ENCODE data around the gene SLX9. TPM values are rescaled to one million over a fixed set of nuclear protein-coding genes. Genes with fewer than 3 reads are reported as not detected.

SLX9 gene
- total RNA-seq, 1 donor from 2014 or later = 83.4 TPM

DNA sequence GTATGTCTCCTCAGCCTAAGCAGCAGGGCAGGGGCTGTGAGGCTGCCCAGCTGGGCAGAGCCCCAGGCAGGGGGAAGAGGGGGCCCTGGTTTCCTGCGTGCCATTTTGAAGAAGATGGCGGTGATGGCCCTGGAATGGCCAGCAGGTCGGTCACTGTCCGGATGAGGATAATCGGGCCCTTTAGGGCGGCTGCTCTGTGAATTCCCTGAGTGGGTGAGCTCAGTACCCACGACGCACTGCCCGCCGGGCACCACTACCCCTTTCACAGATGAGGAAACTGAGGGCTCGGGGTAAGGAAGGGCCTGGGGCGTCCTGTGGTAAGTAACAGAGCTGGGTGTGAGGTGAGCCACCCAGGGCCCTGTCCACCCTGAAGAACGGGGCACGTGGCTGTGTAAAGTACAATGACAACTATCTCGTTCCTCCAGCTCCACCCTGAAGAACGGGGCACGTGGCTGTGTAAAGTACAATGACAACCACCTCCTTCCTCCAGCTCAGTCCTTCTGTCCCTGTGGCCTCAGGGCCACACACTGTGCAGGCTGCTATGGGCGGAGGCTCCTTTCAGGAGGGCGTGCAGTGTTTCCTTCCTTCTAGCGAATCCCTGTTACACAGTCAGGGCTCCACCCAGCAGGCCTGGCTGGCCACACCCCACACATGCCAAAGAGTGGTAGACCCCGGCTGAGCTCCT is 42.4 kb upstream of the SLX9 start:
- intact Hi-C loops (cut with micrococcal nuclease) = no loop called here
- Mint-ChIP-seq H3K4me3 (no peak overlapping the region), H3K4me1 (ENCODE audit: low read depth) (peaks cover 7% of the 10 kb centered on the region), H3K9me3 (no peaks in the 10 kb centered on the region), H3K36me3 (ENCODE audit: low read depth) (peaks cover 37% of the 10 kb centered on the region), H3K27ac (no peak overlapping the region), H3K27me3 (ENCODE audit: insufficient read depth) (no peaks in the 10 kb centered on the region)
- no peak for DNase-seq (ENCODE audit: low spot score)

DNA sequence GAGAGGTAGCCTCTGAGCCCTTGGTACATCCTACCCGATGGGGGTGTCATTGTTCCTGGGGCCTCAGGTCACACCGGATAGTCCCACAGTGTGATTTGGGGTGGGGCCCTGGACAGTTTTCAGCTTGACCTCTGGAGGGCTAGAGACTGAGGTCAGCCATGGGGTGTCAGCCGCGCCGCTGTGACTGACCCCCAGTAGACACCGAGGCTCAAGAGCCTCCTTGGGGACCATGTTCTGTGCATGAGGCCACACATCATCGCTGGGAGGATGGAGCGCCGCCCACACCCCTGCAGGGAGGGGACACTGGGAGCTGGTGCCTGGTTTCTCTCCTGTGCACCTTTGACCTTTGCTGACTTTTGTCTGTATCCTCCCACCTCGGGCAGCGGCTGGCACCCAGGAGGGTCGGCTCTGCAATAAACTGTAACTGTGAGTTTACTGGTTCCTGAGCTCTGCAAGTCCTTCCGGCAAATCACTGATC is 41.8 kb upstream of the SLX9 start:
- intact Hi-C loops (cut with micrococcal nuclease) = no loop called here
- Mint-ChIP-seq H3K36me3 (ENCODE audit: low read depth) (peaks cover 42% of the 10 kb centered on the region), H3K4me1 (ENCODE audit: low read depth) (peaks cover 7% of the 10 kb centered on the region), H3K9me3 (no peaks in the 10 kb centered on the region), H3K27me3 (ENCODE audit: insufficient read depth) (no peaks in the 10 kb centered on the region), H3K4me3 (no peak overlapping the region), H3K27ac (no peak overlapping the region)
- no peak for DNase-seq (ENCODE audit: low spot score)

DNA sequence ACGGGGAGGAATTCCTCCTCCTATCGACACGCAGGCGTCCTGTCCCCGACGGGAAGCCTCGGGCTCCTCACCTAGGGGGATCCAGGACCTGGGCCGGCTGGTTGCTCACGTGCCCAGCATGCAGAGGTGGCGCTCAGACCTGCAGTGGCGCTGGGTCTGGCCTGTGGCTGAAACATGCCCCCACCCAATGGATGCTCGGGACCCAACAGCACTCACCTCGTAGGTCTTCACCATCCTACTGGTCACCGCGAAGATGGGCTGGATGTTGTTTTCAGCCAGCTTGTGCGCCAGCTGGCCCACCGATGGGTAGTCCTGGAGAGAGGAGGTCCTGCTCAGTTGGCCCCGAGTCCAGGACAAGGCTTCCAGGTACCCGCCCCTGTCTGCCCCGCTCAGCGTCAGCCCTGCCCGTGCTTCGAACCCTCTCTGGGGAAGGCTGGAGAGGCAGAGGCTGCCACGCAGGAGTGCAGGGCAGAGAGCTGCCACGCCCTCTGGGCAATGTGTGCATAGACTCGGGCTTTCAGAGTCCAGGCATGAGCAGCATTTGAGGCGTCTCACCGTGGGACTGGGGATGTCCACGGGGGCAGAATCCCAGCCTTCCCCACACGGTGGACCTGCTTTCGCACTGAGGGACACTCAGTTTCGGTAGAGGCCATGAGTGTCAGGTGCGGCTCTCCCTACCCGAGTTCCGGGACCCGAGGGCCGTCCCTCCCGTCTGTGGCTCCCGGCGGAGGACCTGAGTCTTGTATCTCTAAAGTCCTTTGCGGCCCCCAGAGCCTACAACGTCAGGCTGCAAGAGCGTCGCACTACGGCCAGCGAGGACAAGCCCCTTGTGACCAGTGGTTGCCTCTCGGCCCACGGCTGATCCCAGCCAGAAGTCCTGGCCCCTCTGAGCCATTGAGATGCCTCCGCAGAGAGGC is 40.7 kb upstream of the SLX9 start:
- no peaks in the 10 kb centered on the region for H3K9me3 Mint-ChIP-seq
- H3K36me3 Mint-ChIP-seq (ENCODE audit: low read depth) = peaks cover 46% of the 10 kb centered on the region
- no peak for DNase-seq (ENCODE audit: low spot score)
- H3K4me1 Mint-ChIP-seq (ENCODE audit: low read depth) = no peaks in the 10 kb centered on the region
- H3K27ac Mint-ChIP-seq = no peak overlapping the region
- H3K27me3 Mint-ChIP-seq (ENCODE audit: insufficient read depth) = no peaks in the 10 kb centered on the region
- intact Hi-C loops (cut with micrococcal nuclease) = no loop called here
- no peak overlapping the region for H3K4me3 Mint-ChIP-seq

DNA sequence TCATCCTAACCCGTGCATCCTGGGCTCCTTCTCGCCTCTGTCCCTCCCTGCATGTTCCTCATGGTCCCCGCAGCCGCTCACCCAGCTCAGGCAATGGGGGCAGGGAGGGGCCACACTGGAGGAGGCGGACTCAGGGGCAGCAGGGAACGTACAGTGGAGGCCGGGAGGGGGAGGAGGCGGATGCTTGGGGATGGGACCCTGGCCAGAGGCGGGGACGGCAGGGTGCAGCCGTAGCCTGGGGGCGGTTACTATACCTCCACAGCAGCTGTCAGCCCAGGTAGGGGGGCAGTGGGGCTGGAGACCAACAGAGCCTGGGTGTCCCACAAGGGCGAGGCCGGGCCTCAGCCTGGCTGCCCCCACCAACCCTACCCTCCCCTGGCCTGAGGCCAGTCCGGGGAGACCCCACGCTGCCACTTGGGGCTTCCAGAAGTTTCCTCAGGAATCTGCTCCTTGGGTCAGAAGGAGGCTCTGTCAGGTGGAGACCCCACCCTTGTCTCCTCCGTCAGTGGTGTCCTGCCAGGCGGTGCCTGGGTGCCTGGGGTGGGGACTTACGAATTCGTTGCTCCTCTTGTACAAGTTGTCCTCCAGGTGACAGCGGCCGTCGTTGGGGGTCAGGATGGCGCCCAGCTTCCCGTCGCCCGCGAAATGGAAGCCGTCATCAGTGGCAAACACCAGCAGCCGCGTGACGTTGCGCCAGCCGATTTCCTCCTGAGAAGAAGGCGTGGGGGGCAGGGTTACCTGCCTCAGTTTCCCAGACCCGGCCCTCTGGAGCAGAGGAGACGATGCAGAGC is 39.9 kb upstream of the SLX9 start:
- intact Hi-C loops (cut with micrococcal nuclease) = no loop called here
- no peak for DNase-seq (ENCODE audit: low spot score)
- no peaks in the 10 kb centered on the region for H3K4me1 Mint-ChIP-seq (ENCODE audit: low read depth)
- H3K4me3 Mint-ChIP-seq = no peak overlapping the region
- no peaks in the 10 kb centered on the region for H3K27me3 Mint-ChIP-seq (ENCODE audit: insufficient read depth)
- H3K36me3 Mint-ChIP-seq (ENCODE audit: low read depth) = peaks cover 52% of the 10 kb centered on the region
- H3K27ac Mint-ChIP-seq = no peak overlapping the region
- H3K9me3 Mint-ChIP-seq = no peaks in the 10 kb centered on the region

DNA sequence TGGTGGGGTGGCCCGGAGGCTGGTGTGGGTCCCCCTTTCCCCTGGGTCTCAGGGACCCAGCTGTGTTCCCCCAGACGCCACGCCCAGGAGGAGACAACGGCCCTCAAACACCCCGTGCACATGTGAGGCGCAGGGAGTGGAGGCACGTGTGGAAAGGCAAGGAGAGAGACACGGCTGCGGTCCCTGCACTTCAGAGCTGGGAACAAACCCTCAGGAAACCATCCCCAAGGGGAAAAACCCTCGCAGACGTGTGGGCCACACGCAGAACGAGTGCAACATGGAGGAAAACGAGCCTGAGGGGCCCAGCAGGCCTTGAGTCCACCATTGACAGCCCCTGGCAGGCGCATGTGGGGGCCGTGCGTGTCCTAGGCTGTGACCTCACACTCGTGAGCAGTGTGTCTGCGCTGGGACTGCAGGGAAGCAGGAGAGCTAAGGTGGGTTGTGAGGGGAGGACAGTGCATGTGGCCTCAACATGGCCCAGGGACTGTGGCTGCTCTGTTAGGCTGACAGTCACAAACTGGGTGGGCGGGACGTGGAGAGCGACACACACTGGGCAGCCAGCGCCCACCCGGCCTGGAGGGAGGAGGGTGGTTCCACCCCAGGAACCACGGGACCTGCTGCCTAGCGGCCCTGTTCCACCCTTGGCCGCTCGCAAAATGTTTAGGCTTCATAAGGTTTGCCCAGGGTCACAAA is 39.1 kb upstream of the SLX9 start:
- Mint-ChIP-seq H3K4me1 (ENCODE audit: low read depth) (no peaks in the 10 kb centered on the region), H3K27ac (no peak overlapping the region), H3K36me3 (ENCODE audit: low read depth) (peaks cover 52% of the 10 kb centered on the region), H3K9me3 (no peaks in the 10 kb centered on the region), H3K27me3 (ENCODE audit: insufficient read depth) (no peaks in the 10 kb centered on the region), H3K4me3 (no peak overlapping the region)
- intact Hi-C loops (cut with micrococcal nuclease) = no loop called here
- DNase-seq (ENCODE audit: low spot score) = no peak

DNA sequence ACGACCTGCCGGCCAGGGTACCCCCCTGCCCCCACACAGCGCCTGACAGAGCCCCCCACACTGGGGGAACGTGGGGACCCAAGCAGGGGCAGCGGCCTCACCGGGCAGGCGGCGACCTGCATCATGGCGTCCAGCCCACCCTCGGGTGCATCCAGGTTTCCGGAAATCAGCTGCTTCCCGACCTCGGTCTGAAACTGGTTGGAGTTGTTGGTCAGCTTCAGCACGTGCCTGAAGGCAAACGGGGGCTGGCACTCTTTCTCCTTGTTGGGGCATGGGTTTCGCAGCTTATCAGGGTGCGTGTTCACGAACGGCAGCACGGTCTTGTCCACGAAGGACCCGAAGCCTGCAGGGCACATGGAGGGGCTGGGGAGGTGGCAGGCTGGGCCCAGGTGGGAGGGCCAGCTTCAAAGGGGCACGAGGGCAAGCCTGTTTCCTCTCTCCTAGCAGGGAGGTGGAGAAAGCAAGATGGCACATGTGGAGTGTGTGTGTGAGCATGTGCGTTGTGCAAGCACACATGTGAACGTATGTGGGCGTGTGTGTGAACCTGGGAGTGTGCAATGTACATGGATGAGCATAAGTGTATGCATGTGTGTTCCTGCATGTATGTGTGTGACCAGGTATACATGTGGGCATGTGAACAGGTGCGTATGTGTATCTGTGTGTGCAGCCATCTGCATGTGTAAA is 38.3 kb upstream of the SLX9 start:
- no peak overlapping the region for H3K4me3 Mint-ChIP-seq
- H3K9me3 Mint-ChIP-seq = no peaks in the 10 kb centered on the region
- H3K27me3 Mint-ChIP-seq (ENCODE audit: insufficient read depth) = no peaks in the 10 kb centered on the region
- no peak for DNase-seq (ENCODE audit: low spot score)
- intact Hi-C loops (cut with micrococcal nuclease) = no loop called here
- H3K4me1 Mint-ChIP-seq (ENCODE audit: low read depth) = no peaks in the 10 kb centered on the region
- peaks cover 53% of the 10 kb centered on the region for H3K36me3 Mint-ChIP-seq (ENCODE audit: low read depth)
- H3K27ac Mint-ChIP-seq = no peak overlapping the region

DNA sequence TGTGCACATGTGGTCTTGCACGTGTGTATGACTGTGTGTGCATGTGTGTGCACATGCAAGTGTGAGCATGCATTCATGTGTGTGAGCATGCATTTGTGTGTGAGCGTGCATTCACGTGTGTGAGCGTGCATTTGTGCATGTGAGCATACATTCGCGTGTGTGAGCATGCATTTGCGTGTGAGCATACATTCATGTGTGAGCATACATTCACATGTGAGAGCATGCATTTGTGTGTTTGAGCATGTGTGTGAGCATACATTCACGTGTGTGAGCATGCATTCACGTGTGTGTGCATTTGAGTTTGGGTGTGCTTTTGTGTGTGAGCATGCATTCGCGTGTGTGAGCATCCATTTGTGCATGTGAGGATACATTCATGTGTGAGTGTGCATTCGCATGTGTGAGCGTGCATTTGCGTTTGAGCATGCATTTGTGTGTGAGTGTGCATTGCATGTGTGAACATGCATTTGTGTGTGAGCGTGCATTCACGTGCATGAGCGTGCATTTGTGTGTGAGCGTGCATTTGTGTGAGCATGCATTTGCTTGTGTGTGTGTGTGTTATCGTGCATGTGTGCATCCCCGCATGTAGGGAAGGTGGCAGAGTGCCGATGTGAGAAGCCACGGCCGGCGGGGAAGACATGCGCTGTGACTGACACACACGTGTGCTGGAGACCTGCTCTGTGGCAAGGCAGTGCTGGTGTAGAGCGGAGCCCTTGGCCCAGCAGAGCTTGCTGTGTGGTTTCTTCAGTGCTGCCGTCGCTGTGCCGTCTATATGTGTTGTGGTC is 37.4 kb upstream of the SLX9 start:
- H3K27ac Mint-ChIP-seq = peak overlapping the region; percentile 14

DNA sequence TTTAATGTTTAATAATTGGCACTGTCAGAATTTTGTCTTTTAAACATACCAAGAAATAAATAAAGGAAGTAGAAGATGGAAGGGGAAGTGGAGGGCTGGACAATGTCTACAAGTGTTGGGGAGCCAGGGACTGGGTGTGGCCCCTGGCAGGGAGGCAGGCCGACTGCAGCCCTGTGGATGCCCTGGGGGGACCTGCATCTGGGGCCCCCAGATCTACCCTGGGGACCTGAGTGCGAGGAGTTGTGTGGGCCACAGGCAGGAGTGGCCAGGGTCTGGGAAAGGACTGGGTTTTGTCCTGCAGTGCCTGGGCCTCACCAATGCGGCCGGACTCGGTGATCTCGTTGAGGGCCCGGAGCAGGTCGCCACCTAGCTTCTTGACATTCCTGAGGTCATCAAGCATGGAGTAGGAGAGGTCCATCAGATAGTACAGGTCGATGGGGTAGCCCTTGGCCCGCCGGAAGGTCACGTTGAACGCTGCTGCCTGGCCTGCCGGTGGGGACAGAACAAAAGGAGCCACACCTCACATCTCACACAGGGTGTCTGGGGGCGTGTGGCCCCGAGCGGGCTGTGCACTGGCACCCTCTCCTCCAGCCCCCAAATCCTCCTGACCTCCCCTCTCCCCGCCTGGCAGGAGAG is 36.7 kb upstream of the SLX9 start:
- peak overlapping the region; percentile 14 for H3K27ac Mint-ChIP-seq

More for the DNA sequence above, 37.4 kb upstream of the SLX9 start:
- no peak overlapping the region for H3K4me3 Mint-ChIP-seq
- no peaks in the 10 kb centered on the region for H3K4me1 Mint-ChIP-seq (ENCODE audit: low read depth)
- no peak for DNase-seq (ENCODE audit: low spot score)
- peaks cover 55% of the 10 kb centered on the region for H3K36me3 Mint-ChIP-seq (ENCODE audit: low read depth)
- intact Hi-C loops (cut with micrococcal nuclease) = no loop called here
- no peaks in the 10 kb centered on the region for H3K9me3 Mint-ChIP-seq
- no peaks in the 10 kb centered on the region for H3K27me3 Mint-ChIP-seq (ENCODE audit: insufficient read depth)

DNA sequence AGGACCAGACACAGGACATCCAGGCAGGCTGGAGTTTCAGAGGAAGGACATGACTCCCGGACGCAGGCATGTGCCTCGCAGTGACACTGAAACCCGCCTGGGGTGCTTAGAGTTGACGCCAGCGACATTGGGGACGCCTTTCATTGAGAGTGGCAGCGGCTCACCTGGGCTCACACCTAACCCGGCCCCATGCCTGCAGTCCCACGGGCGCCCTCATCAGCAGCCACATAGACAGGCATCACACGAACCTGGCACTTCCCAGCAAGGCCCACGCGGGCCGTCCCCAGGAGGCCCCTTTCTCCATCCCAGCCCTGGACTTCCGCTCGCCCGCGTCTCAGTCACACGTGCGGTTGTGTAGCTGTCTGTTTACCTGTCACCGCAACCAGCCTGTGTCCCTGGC is 36.1 kb upstream of the SLX9 start:
- Mint-ChIP-seq H3K4me3 (no peak overlapping the region), H3K36me3 (ENCODE audit: low read depth) (peaks cover 53% of the 10 kb centered on the region), H3K9me3 (no peaks in the 10 kb centered on the region), H3K27ac (no peak overlapping the region), H3K4me1 (ENCODE audit: low read depth) (peaks cover 4% of the 10 kb centered on the region), H3K27me3 (ENCODE audit: insufficient read depth) (no peaks in the 10 kb centered on the region)
- intact Hi-C loops (cut with micrococcal nuclease) = no loop called here
- no peak for DNase-seq (ENCODE audit: low spot score)

More for the DNA sequence above, 36.7 kb upstream of the SLX9 start:
- H3K9me3 Mint-ChIP-seq = no peaks in the 10 kb centered on the region
- DNase-seq (ENCODE audit: low spot score) = no peak
- no peaks in the 10 kb centered on the region for H3K27me3 Mint-ChIP-seq (ENCODE audit: insufficient read depth)
- H3K36me3 Mint-ChIP-seq (ENCODE audit: low read depth) = peaks cover 54% of the 10 kb centered on the region
- H3K4me1 Mint-ChIP-seq (ENCODE audit: low read depth) = no peaks in the 10 kb centered on the region
- intact Hi-C loops (cut with micrococcal nuclease) = no loop called here
- no peak overlapping the region for H3K4me3 Mint-ChIP-seq

DNA sequence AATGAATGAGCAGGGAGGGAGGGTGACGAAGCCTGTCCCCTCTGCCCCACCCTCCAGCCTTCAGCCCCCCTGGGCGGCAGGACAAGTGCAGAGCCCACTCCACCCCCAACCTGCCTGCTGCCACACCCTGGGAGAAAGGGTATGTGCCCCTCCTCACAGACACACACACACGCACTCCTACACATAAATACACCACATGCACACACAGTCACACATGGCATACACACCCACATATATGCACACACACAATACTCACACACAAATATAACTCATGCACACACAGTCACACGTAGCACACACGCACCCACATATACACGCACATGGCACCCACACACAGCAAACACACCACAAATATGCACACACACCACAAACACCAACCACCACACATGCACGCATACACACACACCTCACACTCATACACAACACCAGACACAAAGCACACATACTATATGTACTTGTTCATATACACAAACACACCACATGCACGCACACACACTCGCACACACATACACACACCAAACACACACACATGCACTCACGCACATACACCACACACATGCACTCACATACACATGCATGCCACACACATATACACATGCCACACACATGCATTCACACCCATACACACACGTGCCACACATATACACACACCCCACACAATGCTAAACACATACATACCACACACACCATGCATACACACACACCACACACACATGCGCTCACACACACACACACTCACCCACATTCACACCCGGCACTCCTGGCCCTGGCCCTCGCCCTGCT is 35.5 kb upstream of the SLX9 start:
- no peak overlapping the region for H3K4me3 Mint-ChIP-seq
- DNase-seq (ENCODE audit: low spot score) = no peak
- H3K27ac Mint-ChIP-seq = peak overlapping the region; percentile 0
- H3K27me3 Mint-ChIP-seq (ENCODE audit: insufficient read depth) = no peaks in the 10 kb centered on the region
- no peaks in the 10 kb centered on the region for H3K9me3 Mint-ChIP-seq
- H3K36me3 Mint-ChIP-seq (ENCODE audit: low read depth) = peaks cover 57% of the 10 kb centered on the region
- H3K4me1 Mint-ChIP-seq (ENCODE audit: low read depth) = peaks cover 10% of the 10 kb centered on the region
- intact Hi-C loops (cut with micrococcal nuclease) = no loop called here
